Sigmoid colon (tissue), 4 donors: Measurements from ENCODE around the gene SLC9A5.

Experiments
- CTCF ChIP-seq, 4 experiments: fragments of 450-650 bp in 3 of 4; fragments of 200-600 bp in 1 of 4; IDR thresholded peaks; one replicate each; pipeline ENCODE4 v1.5.1; 2016 to 2019; ENCODE audit warnings: antibody characterized with exemption in 4 of 4, mild to moderate bottlenecking in 3 of 4, moderate library complexity in 2 of 4
- EP300 ChIP-seq, 4 donors: sonication (generic); formaldehyde crosslinking; IDR thresholded peaks; one replicate each; pipeline ENCODE4 v1.6.1; 2017; ENCODE audit warnings: antibody characterized with exemption in 4 of 4
- POLR2A ChIP-seq, 2 donors: fragments of 450-650 bp; IDR thresholded peaks; one replicate each; pipeline ENCODE4 v1.6.1; 2016; ENCODE audit warnings: antibody characterized with exemption in 2 of 2, mild to moderate bottlenecking in 2 of 2, moderate library complexity in 2 of 2
- POLR2AphosphoS5 ChIP-seq, 4 donors: sonication (generic); formaldehyde crosslinking; IDR thresholded peaks; one replicate each; pipeline ENCODE4 v1.6.1; 2017; ENCODE audit warnings: antibody characterized with exemption in 4 of 4

GRCh38 chr16:67258161-67258835 is 9.5 kb downstream of the SLC9A5 start:
- no peak for TF ChIP-seq CTCF (IDR thresholded peaks at IDR 0.05)
- TF ChIP-seq POLR2A (IDR thresholded peaks at IDR 0.05) = no peak
- no peak for TF ChIP-seq POLR2AphosphoS5 (IDR thresholded peaks at IDR 0.05)
- no peak for TF ChIP-seq EP300 (IDR thresholded peaks at IDR 0.05)
